ENCODE measurements around the gene ATP8B3. TPM values are rescaled to one million over a fixed set of nuclear protein-coding genes. Genes with fewer than 3 reads are reported as not detected.

ATP8B3 gene, protein sequence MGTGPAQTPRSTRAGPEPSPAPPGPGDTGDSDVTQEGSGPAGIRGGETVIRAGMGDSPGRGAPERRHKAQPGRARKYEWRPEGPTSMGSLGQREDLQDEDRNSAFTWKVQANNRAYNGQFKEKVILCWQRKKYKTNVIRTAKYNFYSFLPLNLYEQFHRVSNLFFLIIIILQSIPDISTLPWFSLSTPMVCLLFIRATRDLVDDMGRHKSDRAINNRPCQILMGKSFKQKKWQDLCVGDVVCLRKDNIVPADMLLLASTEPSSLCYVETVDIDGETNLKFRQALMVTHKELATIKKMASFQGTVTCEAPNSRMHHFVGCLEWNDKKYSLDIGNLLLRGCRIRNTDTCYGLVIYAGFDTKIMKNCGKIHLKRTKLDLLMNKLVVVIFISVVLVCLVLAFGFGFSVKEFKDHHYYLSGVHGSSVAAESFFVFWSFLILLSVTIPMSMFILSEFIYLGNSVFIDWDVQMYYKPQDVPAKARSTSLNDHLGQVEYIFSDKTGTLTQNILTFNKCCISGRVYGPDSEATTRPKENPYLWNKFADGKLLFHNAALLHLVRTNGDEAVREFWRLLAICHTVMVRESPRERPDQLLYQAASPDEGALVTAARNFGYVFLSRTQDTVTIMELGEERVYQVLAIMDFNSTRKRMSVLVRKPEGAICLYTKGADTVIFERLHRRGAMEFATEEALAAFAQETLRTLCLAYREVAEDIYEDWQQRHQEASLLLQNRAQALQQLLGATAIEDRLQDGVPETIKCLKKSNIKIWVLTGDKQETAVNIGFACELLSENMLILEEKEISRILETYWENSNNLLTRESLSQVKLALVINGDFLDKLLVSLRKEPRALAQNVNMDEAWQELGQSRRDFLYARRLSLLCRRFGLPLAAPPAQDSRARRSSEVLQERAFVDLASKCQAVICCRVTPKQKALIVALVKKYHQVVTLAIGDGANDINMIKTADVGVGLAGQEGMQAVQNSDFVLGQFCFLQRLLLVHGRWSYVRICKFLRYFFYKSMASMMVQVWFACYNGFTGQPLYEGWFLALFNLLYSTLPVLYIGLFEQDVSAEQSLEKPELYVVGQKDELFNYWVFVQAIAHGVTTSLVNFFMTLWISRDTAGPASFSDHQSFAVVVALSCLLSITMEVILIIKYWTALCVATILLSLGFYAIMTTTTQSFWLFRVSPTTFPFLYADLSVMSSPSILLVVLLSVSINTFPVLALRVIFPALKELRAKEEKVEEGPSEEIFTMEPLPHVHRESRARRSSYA (N-terminal part only)
- total RNA-seq: 0.64 TPM
- long read RNA-seq: 0 reads

GRCh38 chr19:1811942-1812425 is at the start of gene ATP8B3:
ATP8B3 (minus strand) TSS chr19:1812276; CDS start chr19:1811736, 540 bp downstream.
- intact Hi-C loops (cut with DNase I): no loop called here
- TF ChIP-seq CTCF (IDR thresholded peaks at IDR 0.05): peak; percentile 17
- Histone ChIP-seq H3K27ac (peak within 1 kb of the TSS; percentile 31), H3K9me3 (no peaks in the 10 kb centered on the region), H3K27me3 (no peaks in the 10 kb centered on the region), H3K4me3 (peak within 1 kb of the TSS; percentile 53), H3K36me3 (peaks cover 22% of the 10 kb centered on the region), H3K4me1 (peaks cover 15% of the 10 kb centered on the region)
- ATAC-seq: no peak
- no peak for DNase-seq

- Histone ChIP-seq H3K27ac (no peak overlapping the region), H3K27me3 (no peaks in the 10 kb centered on the region), H3K36me3 (no peaks in the 10 kb centered on the region), H3K9me3 (no peaks in the 10 kb centered on the region), H3K4me3 (peak overlapping the region; percentile 68), H3K4me1 (peaks cover 57% of the 10 kb centered on the region)
- intact Hi-C loops (cut with DNase I): no loop called here
- DNase-seq: no peak
- TF ChIP-seq CTCF (IDR thresholded peaks at IDR 0.05): no peak
- no peak for ATAC-seq
Measured at GRCh38 chr19:1861599-1862031, 49.5 kb upstream of the ATP8B3 start.

- Histone ChIP-seq H3K27ac (no peak overlapping the region), H3K4me1 (peaks cover 63% of the 10 kb centered on the region), H3K9me3 (no peaks in the 10 kb centered on the region), H3K36me3 (no peaks in the 10 kb centered on the region), H3K27me3 (no peaks in the 10 kb centered on the region), H3K4me3 (peak overlapping the region; percentile 68)
- DNase-seq (no peak), ATAC-seq (no peak)
- no peak for TF ChIP-seq CTCF (IDR thresholded peaks at IDR 0.05)
- intact Hi-C loops (cut with DNase I): no loop called here
Measured at GRCh38 chr19:1860821-1861598, 48.9 kb upstream of the ATP8B3 start.

DNA sequence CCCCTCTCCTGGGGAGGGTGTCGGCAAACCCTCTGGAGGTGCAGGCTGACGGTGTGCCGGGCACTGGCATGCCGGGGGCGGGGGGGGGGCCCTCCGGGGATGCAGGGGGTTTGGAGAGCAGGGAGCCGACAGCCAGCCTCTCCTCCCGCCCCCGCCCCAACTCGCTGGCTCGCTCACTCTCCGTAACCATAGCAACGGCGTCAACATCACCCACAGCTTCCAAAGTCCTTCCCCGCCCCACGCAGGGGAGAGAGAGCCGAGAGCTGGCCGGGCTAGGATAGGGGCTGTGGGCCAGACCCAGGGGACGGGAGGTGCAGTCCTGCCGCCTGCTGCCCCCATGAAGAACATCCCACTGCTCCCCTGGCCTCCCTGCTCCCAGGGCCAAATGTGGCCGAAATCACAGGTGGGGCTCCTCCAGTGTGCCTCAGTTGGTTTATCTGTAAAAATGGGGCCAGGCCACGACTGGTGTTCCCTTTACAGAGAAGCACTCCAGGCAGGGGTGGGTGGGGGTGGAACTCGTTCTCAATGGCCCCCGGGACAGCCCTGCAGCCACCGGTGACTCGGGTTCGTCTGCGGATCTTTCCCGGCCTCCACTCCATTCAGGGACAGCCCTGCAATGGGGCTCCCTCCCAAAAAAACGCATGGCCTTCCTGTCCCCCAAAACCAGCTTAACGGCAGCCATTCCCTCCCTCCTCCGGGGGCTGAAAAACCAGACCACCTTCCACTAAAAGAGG is 48.1 kb upstream of the ATP8B3 start:
- no peak for ATAC-seq
- peaks cover 65% of the 10 kb centered on the region for H3K4me1 ChIP-seq
- H3K27ac ChIP-seq: peak overlapping the region; percentile 24
- TF ChIP-seq CTCF (IDR thresholded peaks at IDR 0.05): no peak
- H3K27me3 ChIP-seq: no peaks in the 10 kb centered on the region
- no peaks in the 10 kb centered on the region for H3K9me3 ChIP-seq
- H3K36me3 ChIP-seq: no peaks in the 10 kb centered on the region
- DNase-seq: no peak
- no peak overlapping the region for H3K4me3 ChIP-seq
- intact Hi-C loops (cut with DNase I): no loop called here

Data from upper lobe of right lung (tissue), 1 donor.